ENCODE results near the gene CCDC192. TPM values are rescaled to one million over a fixed set of nuclear protein-coding genes. Genes with fewer than 3 reads are reported as not detected.
A peak's percentile ranks its signal among the peaks of the same experiment; 100 is the strongest.
"Not testable (repeated sequence)": the region's sequence is repeated elsewhere in the genome, so short reads cannot be mapped to it uniquely, and the experiment has no call there.

Gene CCDC192
- total RNA-seq, 1 experiment from 2014 or later: not detected

DNA sequence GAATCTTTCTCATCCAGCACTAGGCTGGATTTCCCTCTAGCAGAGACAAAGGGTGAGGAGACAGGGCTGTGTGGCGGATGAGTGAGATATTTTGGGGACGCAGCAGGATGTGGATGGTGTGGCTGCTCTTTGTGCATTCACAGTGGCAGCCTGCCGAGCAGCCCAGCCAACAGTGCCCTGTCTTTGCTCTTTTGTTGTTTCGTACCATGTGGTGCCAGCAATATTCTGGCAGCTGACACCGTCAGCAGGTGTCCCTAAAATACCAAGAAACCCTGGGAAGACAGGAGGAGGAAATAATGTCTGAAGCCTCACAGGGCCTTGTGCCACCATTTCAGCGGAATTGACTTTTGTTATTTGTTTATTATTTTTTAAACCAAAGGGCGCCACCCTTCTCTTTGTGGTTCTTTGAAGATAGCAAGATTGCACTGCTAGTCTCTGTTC lies 141.4 kb downstream of the CCDC192 start:
- no peak for DNase-seq (ENCODE audit: low read depth)

GRCh38 chr5:127846884-127847283 lies 143.7 kb downstream of the CCDC192 start:
- no peak for DNase-seq (ENCODE audit: low read depth)

- DNase-seq (ENCODE audit: low read depth): not testable (repeated sequence)
Measured at GRCh38 chr5:127847641-127848040, 144.4 kb downstream of the CCDC192 start.

DNA sequence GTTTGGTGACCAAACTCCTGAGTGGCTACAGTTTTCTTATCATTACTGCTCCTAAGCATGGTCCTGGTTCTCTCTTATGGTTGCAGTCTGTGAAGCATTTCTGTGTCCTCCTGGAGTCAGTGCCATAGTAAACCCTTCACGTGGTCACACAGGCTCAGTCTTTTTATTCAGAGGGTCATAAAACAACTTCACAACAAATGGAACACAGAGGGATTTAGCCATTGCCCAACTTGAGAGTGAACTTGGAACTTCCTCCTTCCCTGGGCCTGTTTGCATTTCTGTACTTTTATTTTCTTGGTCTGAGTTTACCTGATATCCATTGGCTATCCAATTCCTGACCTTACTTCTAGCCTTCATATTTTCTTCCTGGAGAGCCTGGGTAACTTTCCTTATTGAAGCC lies 144.9 kb downstream of the CCDC192 start:
- no peak for DNase-seq (ENCODE audit: low read depth)

GRCh38 chr5:127849408-127849807 lies 146.2 kb downstream of the CCDC192 start:
- no peak for DNase-seq (ENCODE audit: low read depth)

DNA sequence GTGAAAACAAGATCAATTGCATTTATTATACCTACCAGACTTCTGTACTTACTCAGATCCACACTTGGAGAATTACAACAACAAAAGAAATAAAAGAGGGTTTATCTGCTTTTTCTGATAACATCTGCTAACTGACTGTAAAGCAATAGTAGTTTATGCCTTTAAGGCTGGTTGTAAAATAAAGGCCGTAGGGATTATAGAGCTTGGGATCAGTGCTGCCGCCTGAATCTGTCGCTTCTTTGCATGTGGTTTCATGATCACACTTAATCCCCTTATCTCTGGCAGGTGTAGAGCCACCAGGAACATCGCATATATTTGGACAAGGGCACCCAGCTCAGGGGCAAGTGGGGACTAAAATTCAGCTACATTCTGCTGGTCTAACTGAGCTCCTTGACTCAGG lies 146.7 kb downstream of the CCDC192 start:
- DNase-seq (ENCODE audit: low read depth): no peak

GRCh38 chr5:127851964-127852363 lies 148.8 kb downstream of the CCDC192 start:
- DNase-seq (ENCODE audit: low read depth): no peak

DNA sequence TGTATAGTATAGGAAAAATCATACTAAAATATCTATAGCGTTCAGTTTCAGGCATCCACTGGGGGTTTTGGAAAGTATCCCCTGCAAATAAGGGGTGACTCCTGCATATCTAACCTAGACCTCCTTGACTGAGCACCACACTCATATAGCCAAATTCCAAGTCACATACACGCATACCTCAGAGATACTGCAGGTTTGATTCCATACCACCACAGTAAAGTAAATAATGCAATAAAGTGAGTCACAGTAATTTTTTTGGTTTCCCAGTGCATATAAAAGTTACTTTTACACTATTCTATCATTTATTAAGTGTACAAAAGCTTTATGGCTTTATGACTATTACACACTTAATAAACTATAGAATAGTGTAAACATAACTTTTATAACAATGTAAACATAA lies 151.3 kb downstream of the CCDC192 start:
- DNase-seq (ENCODE audit: low read depth): no peak

- no peak for DNase-seq (ENCODE audit: low read depth)
Measured at GRCh38 chr5:127856292-127856691, 153.1 kb downstream of the CCDC192 start.

DNA sequence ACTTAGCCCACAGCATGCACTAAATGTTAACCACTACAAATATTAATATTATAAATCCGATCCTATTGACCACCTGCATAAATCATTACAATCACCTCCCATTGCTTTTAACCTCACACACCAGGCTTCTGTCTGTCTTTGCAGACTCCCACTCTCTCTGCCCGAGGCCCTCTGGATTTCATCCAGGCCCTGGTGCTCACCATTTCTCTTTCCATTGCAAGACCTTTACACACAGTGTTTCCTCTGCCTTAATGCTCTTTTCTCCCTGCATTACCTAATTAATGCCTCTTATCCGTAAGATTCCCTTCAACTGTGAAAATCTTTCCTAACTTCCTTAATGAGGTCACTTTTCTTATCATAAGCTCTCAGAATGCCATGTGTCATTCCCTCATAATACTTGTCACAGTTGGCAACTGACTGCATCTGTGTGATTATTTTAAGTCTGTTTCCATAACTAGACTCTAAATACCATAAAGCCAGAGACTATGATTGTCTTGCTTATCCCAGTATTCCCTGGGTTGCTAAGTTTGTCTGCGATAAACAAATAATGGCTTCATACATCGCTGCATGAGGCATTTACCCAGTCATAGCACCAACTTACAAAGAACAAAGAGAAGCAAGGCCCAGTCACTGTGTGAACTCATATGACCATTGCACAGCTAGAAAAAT lies 155.1 kb downstream of the CCDC192 start:
- DNase-seq (ENCODE audit: low read depth): peak; percentile 9

- no peak for DNase-seq (ENCODE audit: low read depth)
Measured at GRCh38 chr5:127860291-127860690, 157.1 kb downstream of the CCDC192 start.

GRCh38 chr5:127863161-127863560 lies 160.0 kb downstream of the CCDC192 start:
- no peak for DNase-seq (ENCODE audit: low read depth)

DNA sequence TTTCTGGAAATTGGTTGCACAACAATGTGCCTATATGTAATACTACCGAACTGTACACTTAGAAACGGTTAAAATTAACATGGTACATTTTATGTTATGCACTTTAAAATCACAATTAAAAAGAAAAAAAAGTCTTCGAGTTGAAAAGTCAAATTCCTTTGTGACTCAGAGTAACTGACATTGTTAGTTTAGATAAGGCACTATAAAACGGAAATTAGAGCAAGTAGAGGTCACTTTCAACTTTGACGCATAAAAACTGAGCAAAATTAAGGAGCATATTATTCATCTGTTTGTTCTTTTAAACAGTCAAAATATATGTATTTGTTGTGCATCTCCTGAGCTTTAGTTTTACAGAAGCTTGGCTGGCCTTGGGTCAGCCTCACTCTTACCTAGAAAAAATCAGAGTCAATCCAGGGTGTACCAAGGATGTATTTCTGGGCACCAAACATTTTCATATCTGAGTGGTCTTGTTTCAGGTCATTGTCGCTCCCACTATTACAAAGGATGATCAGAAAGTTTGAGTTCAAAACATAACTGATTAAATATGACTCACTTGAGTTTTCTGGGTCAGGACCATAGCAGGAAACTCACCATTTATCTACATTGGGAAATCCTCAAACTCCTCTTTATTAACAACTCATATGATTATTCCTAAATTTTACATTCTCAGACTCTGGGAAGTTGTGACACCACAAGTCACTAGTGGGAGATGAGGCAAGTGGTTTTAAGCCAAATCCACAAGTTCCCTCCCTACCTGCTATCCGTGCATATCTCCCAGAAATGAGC lies 160.6 kb downstream of the CCDC192 start:
- no peak for DNase-seq (ENCODE audit: low read depth)

- DNase-seq (ENCODE audit: low read depth): no peak
Measured at GRCh38 chr5:127864511-127864910, 161.3 kb downstream of the CCDC192 start.

GRCh38 chr5:127865273-127865672 lies 162.1 kb downstream of the CCDC192 start:
- DNase-seq (ENCODE audit: low read depth): no peak

- DNase-seq (ENCODE audit: low read depth): no peak
Measured at GRCh38 chr5:127867022-127867783, 164.0 kb downstream of the CCDC192 start.

- DNase-seq (ENCODE audit: low read depth): no peak
Measured at GRCh38 chr5:127870914-127871313, 167.7 kb downstream of the CCDC192 start.

DNA sequence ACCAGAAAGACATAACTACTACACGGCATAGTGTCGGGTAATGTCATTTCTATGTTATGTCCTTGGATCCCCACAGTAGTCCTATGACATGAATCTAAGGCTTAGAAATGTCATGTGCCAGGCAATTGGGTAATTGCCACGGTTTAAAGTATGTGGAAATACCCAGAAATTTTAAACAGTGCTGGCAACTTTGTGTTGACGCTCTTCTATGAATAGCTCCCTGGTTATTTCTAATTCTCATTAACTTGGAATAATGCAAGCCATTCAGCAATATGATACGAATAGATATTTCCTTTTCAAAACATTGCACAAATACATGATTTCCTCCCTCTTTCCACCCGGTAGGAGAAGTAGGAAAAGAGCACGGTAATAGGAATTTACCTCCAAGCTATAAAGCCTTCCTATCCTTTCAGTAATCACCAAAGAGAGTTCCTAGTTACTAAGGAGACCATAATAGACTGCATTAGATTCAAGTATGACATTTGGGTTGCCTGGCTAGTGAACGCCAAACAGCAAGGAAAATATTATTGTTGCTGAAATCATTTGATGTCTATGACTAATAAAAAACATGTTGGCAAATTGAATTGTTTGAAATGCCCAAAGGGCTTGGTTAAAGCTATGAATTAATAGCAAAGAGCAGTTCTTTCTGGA lies 168.4 kb downstream of the CCDC192 start:
- DNase-seq (ENCODE audit: low read depth): no peak

- DNase-seq (ENCODE audit: low read depth): no peak
Measured at GRCh38 chr5:127872494-127872893, 169.3 kb downstream of the CCDC192 start.

- peak; percentile 75 for DNase-seq (ENCODE audit: low read depth)
Measured at GRCh38 chr5:127875235-127876021, 172.2 kb downstream of the CCDC192 start.

DNA sequence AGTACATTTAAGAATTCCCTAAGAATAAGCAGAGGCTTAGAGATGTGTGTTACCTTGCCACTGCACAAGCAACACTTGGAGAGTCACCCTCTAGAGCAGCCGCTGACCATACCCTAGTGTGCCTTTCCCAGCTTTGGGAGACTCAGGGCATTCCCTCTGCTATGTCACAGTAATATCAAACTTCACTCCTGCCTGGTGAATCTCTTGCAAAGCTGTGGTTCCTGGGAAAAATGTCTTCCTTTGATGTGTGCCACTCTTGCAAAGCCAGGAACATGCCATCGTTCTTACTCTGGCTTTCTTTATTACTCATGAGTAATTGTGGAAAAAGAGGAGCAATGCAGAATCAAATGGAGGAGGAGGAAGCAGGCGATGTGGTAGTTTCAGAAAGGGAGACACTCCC lies 173.2 kb downstream of the CCDC192 start:
- peak; percentile 30 for DNase-seq (ENCODE audit: low read depth)
